H1 (cell line): Measurements from ENCODE around the gene DENND1A. TPM values are rescaled to one million over a fixed set of nuclear protein-coding genes. Genes with fewer than 3 reads are reported as not detected.

ENCODE experiments used
- CTCF ChIP-seq, 3 experiments: IDR thresholded peaks; 1 replicate in 2 of 3; 2 replicates in 1 of 3; pipeline versions ENCODE4 v1.5.1 to v1.6.1; 2011; ENCODE audit warnings: low read length in 3 of 3, mild to moderate bottlenecking in 3 of 3, inconsistent platforms in 2 of 3, low read depth in 1 of 3, moderate library complexity in 1 of 3; ENCODE audit not compliant: insufficient read depth in 1 of 3; ENCODE audit errors: control extremely low read depth in 1 of 3
- polyA plus RNA-seq, 7 experiments: library from polyadenylated mRNA; depleted of rRNA in 3 of 7; stranded (reverse) in 5 of 7; unstranded in 2 of 7; fragments of >200 nt in 5 of 7; fragments of 200-250 nt in 2 of 7; gene quantifications; 1 replicate in 5 of 7; 2 replicates in 1 of 7; 4 replicates in 1 of 7; pipeline versions ENCODE4 v1.2.1 to v1.2.3, GENCODE V29; 2011 to 2013; ENCODE audit warnings: missing spikeins in 2 of 7, mixed read lengths in 2 of 7
- total RNA-seq: library from RNA; stranded (reverse); fragmentation: NEBNext Ultra II Directional; extraction: Animal tissue kit (Norgen Biotek cat#: 25700); gene quantifications from 2 replicates; pipeline ENCODE4 v1.2.1, GENCODE V29; 2021

The DENND1A gene
- total and polyA plus RNA-seq, 2 of the 8 experiments (the other 6 are each of a cell fraction or from before 2014, with no cell fraction given): 24.1 to 26.4 TPM

GRCh38 chr9:123417289-123418051 is 512.5 kb downstream of the DENND1A start (continued):
- peak in 2 of 3 experiments; percentile 10 to 47; a peak in 2 of 4 replicates for TF ChIP-seq CTCF (IDR thresholded peaks at IDR 0.05; ENCODE audit: control extremely low read depth in 1 of 3, insufficient read depth in 1 of 3, low read depth in 1 of 3, low read length in 3 of 3)
